Pancreas (tissue), 10 donors: ENCODE data around the gene SELPLG. TPM values are rescaled to one million over a fixed set of nuclear protein-coding genes. Genes with fewer than 3 reads are reported as not detected.

Experiments
- ATAC-seq, 4 donors: fragments of 200-7000 bp; cut with Tn5 transposase; one replicate each; pipeline versions ENCODE4 v1.8.0 to v1.9.1; 2020; ENCODE audit warnings: mild to moderate bottlenecking in 4 of 4, moderate library complexity in 4 of 4
- DNase-seq, 6 donors: peaks; one replicate each; pipeline ENCODE4 v3.0.0-alpha.2; 2020
- FAIRE-seq: peaks from 2 replicates; lab custom pipeline; 2012; peaks lifted over from hg19 to GRCh38; lab: Jason Lieb, UNC
- H3K27ac ChIP-seq, 4 donors: fragments of 200-600 bp; sonication (generic); 1 replicate in 3 of 4; 2 replicates in 1 of 4; pipeline versions ENCODE4 v1.5.0 to v1.8.0; 2020
- H3K27me3 ChIP-seq, 4 donors: fragments of 200-600 bp; one replicate each; pipeline ENCODE4 v1.8.0; 2021
- H3K36me3 ChIP-seq, 3 donors: fragments of 200-600 bp; sonication (generic) in 1 of 3; one replicate each; pipeline versions ENCODE4 v1.5.0 to v1.8.0; 2020 to 2021
- H3K4me1 ChIP-seq, 3 donors: fragments of 200-600 bp; one replicate each; pipeline ENCODE4 v1.8.0; 2021
- H3K4me3 ChIP-seq, 4 donors: fragments of 200-600 bp; sonication (generic) in 2 of 4; one replicate each; pipeline versions ENCODE4 v1.5.0 to v1.8.0; 2020 to 2021
- H3K9me3 ChIP-seq, 4 donors: fragments of 200-600 bp; one replicate each; pipeline ENCODE4 v1.8.0; 2021
- WGBS, 2 donors: extraction: QIAGEN DNeasy Blood & Tissue Kit; methylation state at CpG; one replicate each; pipeline ENCODE4 v1.1.7; 2013; 5-methylcytosine and 5-hydroxymethylcytosine counted together
- intact Hi-C, 3 donors: fragments of 100-400 bp; cut with DNase I; formaldehyde crosslinking; loops; one replicate each; pipeline versions ENCODE4 v1.11.1 to v1.14.2; 2022
- polyA plus RNA-seq, 2 donors: library from polyadenylated mRNA; stranded (reverse); fragments of 200-250 nt; gene quantifications; one replicate each; pipeline ENCODE4 v1.2.3, GENCODE V29; 2013
- total RNA-seq, 6 donors: library from RNA; stranded (reverse); fragmentation: NEBNext Ultra II Directional in 4 of 6; extraction: Animal tissue kit (Norgen Biotek cat#: 25700) in 4 of 6; gene quantifications; one replicate each; pipeline versions ENCODE4 v1.2.1 to v1.2.4, GENCODE V29; 2021 to 2023
- TF ChIP-seq, protein P1 (sequence below), 4 donors: fragments of 200-600 bp; sonication (generic) in 3 of 4; IDR thresholded peaks; one replicate each; pipeline versions ENCODE4 v1.5.0 to v1.8.0; 2021; ENCODE audit warnings: antibody characterized with exemption in 4 of 4
- donor health status: healthy with polysubstance abuse.
- donor health status: DM: no; HTN: no; CAD: no; lungs with moderate emphysema.
- donor health status: DM: no; HTN: no; CAD: no.
- donor health status: control.
- donor health status: control.
- donor health status: Bipolar disorder and iron deficiency.
- donor health status: DM: yes; HTN: yes; CAD: no.
- donor health status: DM: no; HTN: no; CAD: no.
- donor health status: DM: no; HTN: no; CAD: no.
- donor health status: DM: yes; HTN: yes; CAD: no.

The SELPLG gene
- total and polyA plus RNA-seq, 8 donors: 0.28 to 9.5 (median 1.2) TPM

- DNase-seq (no peak), FAIRE-seq (no peak), ATAC-seq (no peak)
- H3K4me3 ChIP-seq: no peak overlapping the region
- intact Hi-C loops: no loop called here
- no peaks in the 10 kb centered on the region for H3K4me1 ChIP-seq
- no peak overlapping the region for H3K27ac ChIP-seq
- no peaks in the 10 kb centered on the region for H3K9me3 ChIP-seq
- no peaks in the 10 kb centered on the region for H3K27me3 ChIP-seq
- TF ChIP-seq, protein P1, sequence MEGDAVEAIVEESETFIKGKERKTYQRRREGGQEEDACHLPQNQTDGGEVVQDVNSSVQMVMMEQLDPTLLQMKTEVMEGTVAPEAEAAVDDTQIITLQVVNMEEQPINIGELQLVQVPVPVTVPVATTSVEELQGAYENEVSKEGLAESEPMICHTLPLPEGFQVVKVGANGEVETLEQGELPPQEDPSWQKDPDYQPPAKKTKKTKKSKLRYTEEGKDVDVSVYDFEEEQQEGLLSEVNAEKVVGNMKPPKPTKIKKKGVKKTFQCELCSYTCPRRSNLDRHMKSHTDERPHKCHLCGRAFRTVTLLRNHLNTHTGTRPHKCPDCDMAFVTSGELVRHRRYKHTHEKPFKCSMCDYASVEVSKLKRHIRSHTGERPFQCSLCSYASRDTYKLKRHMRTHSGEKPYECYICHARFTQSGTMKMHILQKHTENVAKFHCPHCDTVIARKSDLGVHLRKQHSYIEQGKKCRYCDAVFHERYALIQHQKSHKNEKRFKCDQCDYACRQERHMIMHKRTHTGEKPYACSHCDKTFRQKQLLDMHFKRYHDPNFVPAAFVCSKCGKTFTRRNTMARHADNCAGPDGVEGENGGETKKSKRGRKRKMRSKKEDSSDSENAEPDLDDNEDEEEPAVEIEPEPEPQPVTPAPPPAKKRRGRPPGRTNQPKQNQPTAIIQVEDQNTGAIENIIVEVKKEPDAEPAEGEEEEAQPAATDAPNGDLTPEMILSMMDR (IDR thresholded peaks at IDR 0.05): no peak
- 79 to 91% methylated on average over 4 of the region's 4 CpGs for WGBS, 2 donors
- H3K36me3 ChIP-seq: no peaks in the 10 kb centered on the region
Observed at GRCh38 chr12:108605690-108606406, 27.8 kb downstream of the SELPLG start.

DNA sequence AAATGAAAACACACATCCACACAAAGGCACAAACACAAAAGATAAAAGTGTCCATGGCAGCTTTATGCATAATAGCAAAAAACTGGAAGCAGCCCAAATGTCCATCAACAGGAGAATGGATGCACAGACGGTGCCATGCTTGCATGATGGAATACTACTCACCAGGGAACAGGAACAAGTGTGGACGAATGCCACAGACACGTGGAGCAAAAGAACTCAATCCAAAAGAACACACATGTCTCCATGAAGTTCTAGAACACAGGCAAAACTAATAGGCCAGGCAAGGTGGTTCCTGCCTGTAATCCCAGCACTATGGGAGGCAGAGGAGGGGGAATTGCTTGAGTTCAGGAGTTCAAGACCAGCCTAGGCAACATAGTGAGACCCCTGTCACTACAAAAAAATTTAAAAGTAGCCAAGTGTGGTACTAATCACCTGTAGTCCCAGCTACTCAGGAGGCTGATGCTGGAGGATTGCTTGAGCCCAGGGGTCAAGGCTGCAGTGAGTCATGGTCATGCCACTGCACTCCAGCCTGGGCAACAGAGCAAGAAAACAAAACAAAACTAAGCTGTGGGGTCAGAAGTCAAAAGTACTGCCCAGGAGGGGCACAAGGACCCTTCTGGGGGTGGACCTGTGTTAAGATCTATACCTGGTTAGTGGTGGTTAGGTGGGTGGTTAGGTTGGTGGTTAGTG, 28.5 kb downstream of the SELPLG start:
- H3K36me3 ChIP-seq: no peaks in the 10 kb centered on the region
- FAIRE-seq (no peak), ATAC-seq (no peak), DNase-seq (no peak)
- no peaks in the 10 kb centered on the region for H3K4me1 ChIP-seq
- intact Hi-C loops: no loop called here
- TF ChIP-seq, protein P1 (IDR thresholded peaks at IDR 0.05): no peak
- WGBS, 2 donors: 46 to 54% methylated on average over 3 of the region's 3 CpGs
- H3K9me3 ChIP-seq: no peaks in the 10 kb centered on the region
- H3K27me3 ChIP-seq: no peaks in the 10 kb centered on the region
- no peak overlapping the region for H3K27ac ChIP-seq
- no peak overlapping the region for H3K4me3 ChIP-seq

GRCh38 chr12:108604208-108604941, 29.3 kb downstream of the SELPLG start:
- Histone ChIP-seq H3K4me1 (no peaks in the 10 kb centered on the region), H3K27ac (no peak overlapping the region), H3K36me3 (no peaks in the 10 kb centered on the region), H3K9me3 (no peaks in the 10 kb centered on the region), H3K4me3 (no peak overlapping the region), H3K27me3 (no peaks in the 10 kb centered on the region)
- WGBS, 2 donors: 29% methylated on average over 14 of the region's 14 CpGs
- TF ChIP-seq, protein P1 (IDR thresholded peaks at IDR 0.05): no peak
- no peak for ATAC-seq
- FAIRE-seq: no peak
- intact Hi-C loops: no loop called here
- no peak for DNase-seq

- no peak for DNase-seq
- FAIRE-seq: no peak
- 60 to 67% methylated on average over 4 of the region's 4 CpGs for WGBS, 2 donors
- no peak overlapping the region for H3K4me3 ChIP-seq
- intact Hi-C loops: no loop called here
- TF ChIP-seq, protein P1 (IDR thresholded peaks at IDR 0.05): no peak
- no peak overlapping the region for H3K27ac ChIP-seq
- H3K27me3 ChIP-seq: no peaks in the 10 kb centered on the region
- no peaks in the 10 kb centered on the region for H3K36me3 ChIP-seq
- no peaks in the 10 kb centered on the region for H3K9me3 ChIP-seq
- ATAC-seq: no peak
- no peaks in the 10 kb centered on the region for H3K4me1 ChIP-seq
Observed at GRCh38 chr12:108603743-108604142, 30.0 kb downstream of the SELPLG start.
